NCI-H2171 treated with DMSO at 0.1 percent for 48 hours (cell line): ENCODE results near the gene IL1RN.
A peak's percentile ranks its signal among the peaks of the same experiment; 100 is the strongest.

Experiments used
- DNase-seq: peaks from one replicate; lab custom pipeline; 2025; lab: John Stamatoyannopoulos, UW

IL1RN gene

DNA sequence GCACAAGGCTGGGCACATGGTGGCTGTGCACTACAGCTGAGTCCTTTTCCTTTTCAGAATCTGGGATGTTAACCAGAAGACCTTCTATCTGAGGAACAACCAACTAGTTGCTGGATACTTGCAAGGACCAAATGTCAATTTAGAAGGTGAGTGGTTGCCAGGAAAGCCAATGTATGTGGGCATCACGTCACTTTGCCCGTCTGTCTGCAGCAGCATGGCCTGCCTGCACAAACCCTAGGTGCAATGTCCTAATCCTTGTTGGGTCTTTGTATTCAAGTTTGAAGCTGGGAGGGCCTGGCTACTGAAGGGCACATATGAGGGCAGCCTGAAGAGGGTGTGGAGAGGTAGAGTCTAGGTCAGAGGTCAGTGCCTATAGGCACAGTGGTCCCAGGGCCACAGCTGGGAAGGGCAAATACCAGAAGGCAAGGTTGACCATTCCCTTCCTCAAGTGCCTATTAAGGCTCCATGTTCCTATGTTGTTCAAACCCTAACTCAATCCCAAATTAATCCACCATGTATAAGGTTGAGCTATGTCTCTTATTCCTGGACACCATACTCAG lies 2.2 kb downstream of the IL1RN start:
- no peak for DNase-seq

DNA sequence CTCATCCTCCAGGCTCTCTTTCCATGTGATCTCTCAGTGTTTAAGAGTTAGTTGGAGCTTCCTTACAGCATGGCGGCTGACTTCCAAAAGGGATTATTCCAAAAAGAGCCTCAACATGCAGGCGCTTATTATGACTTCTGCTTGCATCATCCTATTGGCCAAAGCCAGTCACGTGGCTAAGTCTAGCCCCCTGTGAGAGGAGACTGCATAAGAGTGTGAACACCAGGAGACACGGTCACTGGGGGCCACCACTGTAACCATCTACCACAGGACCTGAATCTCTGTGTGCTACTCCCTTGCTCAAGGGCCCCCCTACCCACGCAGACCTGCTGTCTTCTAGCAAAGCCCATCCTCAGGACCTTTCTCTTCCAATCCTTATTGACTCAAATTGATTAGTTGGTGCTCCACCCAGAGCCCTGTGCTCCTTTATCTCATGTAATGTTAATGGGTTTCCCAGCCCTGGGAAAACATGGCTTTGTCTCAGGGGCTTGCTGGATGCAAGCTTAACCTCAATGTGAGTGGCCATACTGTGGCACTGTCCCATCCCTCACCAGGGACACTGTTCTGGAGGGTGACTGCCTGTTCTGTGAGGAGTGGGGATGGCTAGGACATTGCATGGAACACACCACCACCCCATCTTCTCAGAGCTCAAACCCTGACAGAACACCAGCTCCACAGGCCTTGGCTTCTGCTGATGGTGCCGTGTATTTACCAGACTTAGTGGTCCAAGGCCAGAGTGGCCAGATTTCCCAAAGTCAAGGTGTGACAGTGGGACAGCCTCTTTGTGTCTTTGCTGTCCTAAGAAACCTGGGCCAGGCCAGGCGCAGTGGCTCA lies 4.2 kb downstream of the IL1RN start:
- no peak for DNase-seq

DNA sequence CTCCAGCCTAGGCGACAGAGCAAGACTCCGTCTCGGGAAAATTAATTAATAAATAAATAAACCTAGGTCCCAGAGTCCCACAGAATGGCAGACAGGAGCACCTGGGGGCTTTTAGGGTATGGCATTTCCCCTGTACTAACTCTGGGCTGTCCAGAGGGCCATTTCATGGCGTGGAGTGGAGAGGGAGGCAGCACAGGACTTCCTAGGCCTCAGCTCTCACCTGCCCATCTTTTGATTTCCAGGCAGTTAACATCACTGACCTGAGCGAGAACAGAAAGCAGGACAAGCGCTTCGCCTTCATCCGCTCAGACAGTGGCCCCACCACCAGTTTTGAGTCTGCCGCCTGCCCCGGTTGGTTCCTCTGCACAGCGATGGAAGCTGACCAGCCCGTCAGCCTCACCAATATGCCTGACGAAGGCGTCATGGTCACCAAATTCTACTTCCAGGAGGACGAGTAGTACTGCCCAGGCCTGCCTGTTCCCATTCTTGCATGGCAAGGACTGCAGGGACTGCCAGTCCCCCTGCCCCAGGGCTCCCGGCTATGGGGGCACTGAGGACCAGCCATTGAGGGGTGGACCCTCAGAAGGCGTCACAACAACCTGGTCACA lies 5.1 kb downstream of the IL1RN start:
- DNase-seq = no peak

GRCh38 chr2:113133704-113134598 lies 6.6 kb downstream of the IL1RN start:
- no peak for DNase-seq

DNA sequence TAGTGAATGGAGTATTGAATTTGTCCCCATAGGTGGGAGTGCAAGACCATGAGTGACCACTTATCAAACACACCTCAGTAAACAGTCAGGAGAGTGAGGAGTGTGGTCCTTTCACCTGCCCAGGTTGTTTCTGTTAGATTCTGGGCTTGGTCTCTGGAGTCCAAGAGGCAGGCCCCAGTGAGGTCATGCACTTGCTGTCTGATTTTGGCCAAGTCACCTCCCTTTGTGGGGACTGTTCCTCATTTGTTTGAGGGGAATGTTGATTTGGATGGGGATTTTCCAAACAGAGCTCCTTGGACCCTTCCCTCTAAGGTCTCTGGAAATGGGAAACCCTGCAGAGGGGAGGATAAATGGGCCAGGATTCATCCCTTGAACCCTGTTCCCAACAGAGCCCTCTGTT lies 7.3 kb downstream of the IL1RN start:
- DNase-seq = no peak

GRCh38 chr2:113135317-113135716 lies 7.9 kb downstream of the IL1RN start:
- DNase-seq = no peak

DNA sequence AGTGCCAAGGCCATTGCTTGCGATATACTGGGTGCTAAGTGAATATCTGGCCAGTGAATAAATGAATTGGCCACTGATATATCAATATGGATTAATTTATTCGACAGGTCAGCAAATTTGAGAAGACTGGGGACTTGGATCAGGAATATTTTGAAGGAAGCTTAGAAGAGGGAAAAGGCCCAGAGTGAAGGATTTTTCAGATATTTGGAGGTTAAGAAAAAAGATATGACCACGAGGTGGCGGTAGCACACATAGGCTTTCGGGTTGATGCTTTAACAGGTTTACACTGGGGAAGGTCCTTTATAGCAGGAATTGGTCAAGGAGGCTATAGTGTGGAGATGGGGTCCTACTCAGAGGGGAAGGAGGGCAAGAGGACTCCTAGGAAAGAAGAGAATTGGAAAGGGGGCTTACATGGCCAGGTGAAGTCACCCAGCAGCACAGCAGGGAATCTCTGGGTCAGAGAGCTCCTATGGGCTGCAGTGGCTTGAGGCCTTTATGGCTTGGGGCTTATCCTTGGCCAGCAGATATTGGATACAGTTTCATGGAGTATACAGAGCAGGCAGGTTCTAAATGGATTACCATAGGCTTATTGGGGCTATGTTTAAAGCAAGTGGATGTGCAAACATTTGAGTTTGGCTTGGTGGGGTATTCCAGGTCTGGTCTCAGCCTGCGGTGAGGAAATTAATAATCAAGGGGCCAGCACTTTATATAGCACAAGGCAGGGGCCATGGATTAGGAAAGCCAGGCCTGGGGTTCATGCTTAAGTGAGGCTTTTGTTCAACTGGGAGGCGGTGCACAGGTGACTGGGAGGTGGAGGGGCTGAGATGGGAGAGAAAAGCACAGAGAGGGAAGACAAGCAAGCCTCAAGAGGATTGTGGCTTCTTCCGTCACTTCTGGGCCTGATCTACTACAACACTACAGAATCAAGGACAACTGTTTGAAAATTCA lies 9.7 kb downstream of the IL1RN start:
- no peak for DNase-seq

DNA sequence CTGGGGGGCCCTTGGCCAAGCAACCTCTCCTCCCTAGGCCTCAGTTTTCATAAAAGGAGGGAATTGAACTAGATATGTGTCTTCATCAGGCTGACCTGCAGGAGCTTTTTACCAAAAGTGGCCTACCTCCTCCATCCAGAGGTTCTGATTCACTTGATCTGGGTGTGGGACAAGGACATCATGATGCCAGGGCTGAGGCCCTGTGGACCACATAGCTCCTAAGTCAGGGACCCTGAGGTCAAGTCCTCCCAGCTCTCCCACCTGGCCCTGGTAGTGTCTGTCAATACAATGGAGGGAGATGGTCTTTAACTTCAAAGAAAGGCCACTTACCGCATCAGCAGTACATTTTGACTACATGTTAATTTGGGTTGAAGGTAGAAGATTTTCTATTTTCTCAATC lies 10.4 kb downstream of the IL1RN start:
- no peak for DNase-seq

DNA sequence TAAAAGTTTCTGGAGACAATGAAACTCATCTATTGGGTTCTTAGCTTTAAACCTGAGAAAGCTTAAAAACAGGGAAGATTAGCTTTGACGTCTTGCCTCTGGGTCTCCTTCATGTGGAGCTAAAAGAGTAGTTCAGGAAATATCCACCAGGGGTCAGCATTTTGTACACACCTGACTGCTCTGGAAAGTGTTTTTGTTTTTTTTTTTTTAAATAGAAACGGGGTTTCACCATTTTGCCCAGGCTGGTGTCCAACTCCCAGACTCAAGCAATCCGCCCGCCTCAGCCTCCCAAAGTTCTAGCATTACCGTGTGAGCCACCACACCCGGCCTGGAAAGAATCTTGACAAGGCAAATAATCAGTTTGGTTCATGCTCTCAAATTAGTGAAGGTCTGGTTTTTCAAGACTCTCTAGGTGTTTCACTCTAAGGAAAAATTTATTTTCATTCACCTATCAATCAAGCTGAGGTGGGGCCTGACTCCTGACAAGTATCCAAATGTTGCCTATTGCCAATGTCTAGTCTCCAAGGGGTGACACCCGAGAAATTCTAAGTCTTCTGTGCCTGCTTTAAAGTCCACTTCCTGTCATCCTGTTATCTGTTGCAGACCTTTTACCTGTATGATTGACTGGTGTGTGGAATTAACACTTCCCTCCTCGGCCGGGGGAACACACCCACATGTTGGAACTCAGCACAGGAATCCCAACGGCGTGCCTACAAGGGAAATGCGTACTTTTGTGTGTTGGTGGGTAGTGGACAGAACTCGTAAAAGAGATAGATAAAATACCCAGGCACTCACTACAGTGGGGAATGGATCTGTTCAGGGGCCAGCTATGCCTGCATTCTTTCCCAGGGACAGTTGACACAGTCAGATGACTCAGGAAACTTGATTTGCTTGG lies 11.3 kb downstream of the IL1RN start:
- peak; percentile 76 for DNase-seq

DNA sequence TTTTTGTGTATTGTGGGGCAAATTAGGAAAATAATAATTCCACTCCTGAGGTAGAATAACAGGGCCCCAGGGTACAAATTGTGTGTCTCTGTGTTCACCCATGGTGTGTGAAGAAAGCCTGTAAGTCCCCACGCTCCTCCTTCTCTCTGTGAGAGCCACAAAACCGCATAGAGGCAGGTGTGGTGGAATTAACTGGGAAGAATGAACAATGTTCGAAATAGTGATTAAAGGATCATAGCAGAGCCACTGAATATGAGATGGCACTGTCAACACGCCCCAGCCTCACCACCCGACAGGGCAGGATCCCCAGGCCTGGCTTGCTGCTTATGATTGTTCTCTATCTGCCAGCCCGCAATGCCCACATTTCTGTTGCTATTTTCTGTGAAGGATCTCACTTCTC lies 14.1 kb downstream of the IL1RN start:
- DNase-seq = no peak

DNA sequence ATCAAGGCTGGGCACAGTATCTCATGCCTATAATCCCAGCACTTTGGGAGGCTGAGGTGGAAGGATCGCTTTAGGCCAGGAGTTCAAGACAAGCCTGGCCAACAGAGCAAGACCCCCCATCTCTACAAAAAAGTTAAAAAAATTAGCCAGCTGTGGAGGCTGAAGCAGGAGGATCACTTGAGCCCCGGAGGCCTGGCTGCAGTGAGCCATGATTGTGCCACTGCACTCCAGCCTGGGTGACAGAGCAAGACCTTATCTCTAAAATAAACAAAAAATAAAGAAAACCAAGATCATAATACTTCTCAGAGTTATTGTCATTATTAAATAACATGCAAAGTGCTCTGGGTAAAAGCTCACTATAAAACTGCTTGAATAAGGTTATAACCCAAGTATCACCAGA lies 14.9 kb downstream of the IL1RN start:
- DNase-seq = no peak

DNA sequence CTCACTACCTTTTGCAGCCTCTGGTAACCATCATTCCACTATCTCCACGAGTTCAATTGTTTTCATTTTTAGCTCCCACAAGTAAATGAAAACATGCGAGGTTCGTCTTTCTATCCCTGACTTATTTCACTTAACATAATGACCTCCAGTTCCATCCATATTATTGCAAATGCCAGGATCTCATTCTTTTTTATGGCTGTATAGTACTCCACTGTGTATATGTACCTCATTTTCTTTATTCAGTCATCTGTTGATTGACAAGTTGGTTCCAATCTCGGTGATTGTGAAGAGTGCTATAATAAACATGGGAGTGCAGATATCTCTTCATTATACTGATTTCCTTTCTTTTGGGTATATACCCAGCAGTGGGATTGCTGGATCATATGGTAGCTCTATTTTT lies 16.9 kb downstream of the IL1RN start:
- DNase-seq = no peak

- DNase-seq = no peak
Measured at GRCh38 chr2:113148606-113149552, 21.5 kb downstream of the IL1RN start.

GRCh38 chr2:113149553-113150257 lies 22.3 kb downstream of the IL1RN start:
- no peak for DNase-seq

- no peak for DNase-seq
Measured at GRCh38 chr2:113150258-113150601, 22.8 kb downstream of the IL1RN start.

DNA sequence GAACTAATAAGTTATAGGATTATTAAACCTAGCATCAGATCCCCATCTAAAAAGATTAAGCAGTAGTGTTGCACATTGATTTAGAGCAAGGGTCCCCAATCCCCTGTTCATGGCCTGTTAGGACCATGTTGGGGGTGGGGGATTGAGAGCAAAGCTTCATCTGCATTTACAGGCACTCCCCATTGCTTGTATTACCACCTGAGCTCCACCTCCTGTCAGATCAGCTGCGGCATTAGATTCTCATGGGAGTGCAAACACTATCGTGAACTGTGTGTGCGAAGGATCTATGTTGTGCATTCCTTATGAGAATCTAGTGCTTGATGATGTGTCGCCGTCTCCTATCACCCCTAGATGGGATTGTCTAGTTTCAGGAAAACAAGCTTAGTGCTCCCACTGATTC lies 27.9 kb downstream of the IL1RN start:
- no peak for DNase-seq

GRCh38 chr2:113156278-113157117 lies 29.1 kb downstream of the IL1RN start:
- DNase-seq = peak; percentile 38
